K562 (cell line): ENCODE measurements around the gene RRAS. TPM values are rescaled to one million over a fixed set of nuclear protein-coding genes. Genes with fewer than 3 reads are reported as not detected.

Source experiments
- CBFB ChIP-seq: sonication (generic); formaldehyde crosslinking; IDR thresholded peaks from 2 replicates; pipeline ENCODE4 v1.4.0; 2020; ENCODE audit warnings: mild to moderate bottlenecking, missing genetic modification reagents
- HDAC1 ChIP-seq, 2 experiments: fragments of 450-650 bp; IDR thresholded peaks; 2 replicates each; pipeline ENCODE4 v1.6.1; 2016 to 2017; ENCODE audit warnings: inconsistent platforms in 1 of 2, mild to moderate bottlenecking in 1 of 2, moderate library complexity in 1 of 2
- HNRNPLL ChIP-seq: fragments of 200-400 bp; formaldehyde crosslinking; IDR thresholded peaks from 2 replicates; pipeline ENCODE4 v1.6.1; 2017; ENCODE audit warnings: low read length, low read depth, mild to moderate bottlenecking; ENCODE audit not compliant: poor library complexity, severe bottlenecking
- KAT8 ChIP-seq: fragments of 450-650 bp; IDR thresholded peaks from 2 replicates; pipeline ENCODE4 v1.6.1; 2016; ENCODE audit warnings: low read depth, mild to moderate bottlenecking
- KLF10 ChIP-seq: fragments of 250-450 bp; sonication (Bioruptor Pico); IDR thresholded peaks from 2 replicates; pipeline ENCODE4 v1.6.1; 2021; ENCODE audit warnings: matching md5 sums
- MXI1 ChIP-seq: IDR thresholded peaks from 2 replicates; pipeline ENCODE4 v1.6.1; 2011; ENCODE audit warnings: low read depth, mild to moderate bottlenecking, improper control_type of control experiment, low read length
- NR1H2 ChIP-seq: sonication (generic); formaldehyde crosslinking; IDR thresholded peaks from 2 replicates; pipeline ENCODE4 v1.4.0; 2020; ENCODE audit warnings: mild to moderate bottlenecking, missing genetic modification reagents
- NRF1 ChIP-seq, 2 experiments: fragments of 450-650 bp; IDR thresholded peaks in 1 of 2; conservative IDR thresholded peaks in 1 of 2; 2 replicates each; pipeline ENCODE4 v1.6.1; 2014; ENCODE audit warnings: mild to moderate bottlenecking in 2 of 2
- POLR2AphosphoS5 ChIP-seq: IDR thresholded peaks from 2 replicates; pipeline ENCODE4 v1.6.1; 2011; ENCODE audit warnings: mild to moderate bottlenecking, low read depth, low read length, moderate library complexity; ENCODE audit not compliant: control insufficient read depth, insufficient read depth
- PTTG1 ChIP-seq: fragments of 450-650 bp; IDR thresholded peaks from 2 replicates; pipeline ENCODE4 v1.6.1; 2016; ENCODE audit warnings: low read depth, mild to moderate bottlenecking, missing genetic modification characterization, missing compliant biosample characterization
- RBFOX2 ChIP-seq: fragments of 200-400 bp; formaldehyde crosslinking; IDR thresholded peaks from 2 replicates; pipeline ENCODE4 v1.6.1; 2017; ENCODE audit warnings: low read depth, mild to moderate bottlenecking, low read length, moderate library complexity
- SREBF2 ChIP-seq: sonication (generic); formaldehyde crosslinking; IDR thresholded peaks from 2 replicates; pipeline ENCODE4 v1.4.0; 2020; ENCODE audit warnings: mild to moderate bottlenecking, missing genetic modification reagents
- ZFP1 ChIP-seq: fragments of 450-650 bp; formaldehyde crosslinking; IDR thresholded peaks from 2 replicates; pipeline ENCODE4 v1.4.0; 2020; ENCODE audit warnings: mild to moderate bottlenecking, mixed read lengths
- ZNF23 ChIP-seq: fragments of 250-450 bp; sonication (Bioruptor Pico); IDR thresholded peaks from 2 replicates; pipeline ENCODE4 v1.4.0; 2020; ENCODE audit warnings: mild to moderate bottlenecking
- ZNF696 ChIP-seq: fragments of 250-450 bp; sonication (Bioruptor Pico); conservative IDR thresholded peaks from 2 replicates; pipeline ENCODE4 v1.4.0; 2020; ENCODE audit warnings: mild to moderate bottlenecking, moderate library complexity
- ZNF778 ChIP-seq: fragments of 450-650 bp; formaldehyde crosslinking; IDR thresholded peaks from 2 replicates; pipeline ENCODE4 v1.4.0; 2020; ENCODE audit warnings: mild to moderate bottlenecking, moderate library complexity
- polyA plus RNA-seq, 8 experiments: library from polyadenylated mRNA; depleted of rRNA in 4 of 8; stranded (reverse) in 5 of 8; unstranded in 3 of 8; fragments of >200 nt; fragmentation: Nextera tagmentation in 2 of 8; fragmentation: Illumina TruSeq in 1 of 8; extraction: Ambion mirVana in 2 of 8; extraction: Trizol in 1 of 8; gene quantifications; 2 replicates each; pipeline versions ENCODE4 v1.2.1 to v1.2.3, GENCODE V29; 2011 to 2014; ENCODE audit warnings: inconsistent platforms in 1 of 8, missing spikeins in 1 of 8
- total RNA-seq, 7 experiments: library from RNA; depleted of rRNA in 6 of 7; stranded (reverse); fragments of >200 nt in 6 of 7; fragmentation: Illumina TruSeq in 2 of 7; extraction: Trizol in 2 of 7; gene quantifications; 2 replicates each; pipeline versions ENCODE4 v1.2.1 to v1.2.3, GENCODE V29; 2011 to 2021; ENCODE audit warnings: low replicate concordance in 1 of 7
- TF ChIP-seq, protein P1 (sequence below): fragments of 250-450 bp; sonication (Bioruptor Pico); IDR thresholded peaks from 2 replicates; pipeline ENCODE4 v1.9.0; 2021; ENCODE audit warnings: mild to moderate bottlenecking
- TF ChIP-seq, protein P2 (sequence below): sonication (generic); formaldehyde crosslinking; IDR thresholded peaks from 2 replicates; pipeline ENCODE4 v1.8.0; 2022; ENCODE audit warnings: mild to moderate bottlenecking, low read depth, missing genetic modification reagents
- TF ChIP-seq, protein P3 (sequence below): sonication (generic); formaldehyde crosslinking; IDR thresholded peaks from 2 replicates; pipeline ENCODE4 v1.8.0; 2022; ENCODE audit warnings: missing genetic modification reagents, mild to moderate bottlenecking, moderate library complexity, borderline replicate concordance
- TF ChIP-seq, protein P4 (sequence below): IDR thresholded peaks from 2 replicates; pipeline ENCODE4 v1.6.1; 2011; ENCODE audit not compliant: insufficient read length; ENCODE audit errors: extremely low read depth
- TF ChIP-seq, protein P5 (sequence below): sonication (generic); formaldehyde crosslinking; IDR thresholded peaks from 2 replicates; pipeline ENCODE4 v1.8.1; 2023; ENCODE audit warnings: mild to moderate bottlenecking, missing genetic modification reagents, moderate library complexity
- TF ChIP-seq, protein P6 (sequence below): sonication (generic); formaldehyde crosslinking; IDR thresholded peaks from 2 replicates; pipeline ENCODE4 v1.8.0; 2022; ENCODE audit warnings: mild to moderate bottlenecking, missing genetic modification reagents

The RRAS gene
- total and polyA plus RNA-seq, 9 of the 15 experiments (the other 6 are each of a cell fraction or from before 2014, with no cell fraction given): 0.70 to 17.3 (median 8.2) TPM

DNA sequence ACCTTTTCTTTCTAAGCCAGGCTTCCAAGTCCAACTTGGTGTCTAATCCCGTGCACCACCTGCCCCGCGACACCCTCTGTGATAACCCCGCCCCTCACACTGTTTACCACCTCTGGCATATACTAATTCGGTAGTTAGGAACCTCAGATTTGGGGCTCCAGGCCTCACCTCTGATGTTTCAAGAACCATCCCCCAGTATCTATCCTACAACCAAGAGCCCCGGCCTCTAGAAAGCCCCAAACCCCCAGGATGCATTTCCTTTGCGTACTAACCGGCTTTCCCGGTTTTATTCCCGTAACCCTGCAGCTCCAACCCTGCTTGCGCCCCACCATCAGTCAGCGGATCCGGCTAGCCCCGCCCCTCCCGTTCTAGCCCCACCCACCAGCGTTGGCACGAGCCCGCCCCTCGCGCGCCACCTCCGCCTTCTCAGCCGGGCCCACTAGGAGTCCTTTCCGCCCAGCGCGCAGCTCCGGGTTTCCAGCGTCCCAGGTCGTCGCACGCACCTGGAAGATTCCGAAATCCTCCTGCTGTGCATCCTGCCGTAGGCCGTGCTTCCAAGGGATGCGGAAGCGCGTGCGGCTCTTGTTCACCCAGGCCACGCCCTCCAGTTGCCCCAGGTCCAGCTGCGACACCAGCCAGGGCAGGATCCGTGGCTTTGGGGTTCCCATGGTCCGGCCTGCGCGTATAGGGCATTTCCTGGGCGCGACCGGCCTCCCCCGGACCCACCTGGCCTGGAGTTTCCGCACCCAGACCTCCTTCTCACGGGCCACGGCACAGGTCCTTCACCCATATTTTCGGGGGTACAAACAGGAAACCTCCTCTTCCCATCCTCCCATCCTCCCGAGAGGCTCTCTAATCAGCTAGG is 24.5 kb upstream of the RRAS start (continued):
- TF ChIP-seq POLR2AphosphoS5: 0 out of 2 replicates have a peak, but pooled peaks have one; percentile 14
- TF ChIP-seq, protein P1, sequence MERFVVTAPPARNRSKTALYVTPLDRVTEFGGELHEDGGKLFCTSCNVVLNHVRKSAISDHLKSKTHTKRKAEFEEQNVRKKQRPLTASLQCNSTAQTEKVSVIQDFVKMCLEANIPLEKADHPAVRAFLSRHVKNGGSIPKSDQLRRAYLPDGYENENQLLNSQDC (CRISPR knock-in tag): 0 out of 2 replicates have a peak, but pooled peaks have one; percentile 15
- no peak for TF ChIP-seq KLF10 (CRISPR knock-in tag)
- no peak for TF ChIP-seq ZFP1 (CRISPR knock-in tag)
- TF ChIP-seq, protein P2, sequence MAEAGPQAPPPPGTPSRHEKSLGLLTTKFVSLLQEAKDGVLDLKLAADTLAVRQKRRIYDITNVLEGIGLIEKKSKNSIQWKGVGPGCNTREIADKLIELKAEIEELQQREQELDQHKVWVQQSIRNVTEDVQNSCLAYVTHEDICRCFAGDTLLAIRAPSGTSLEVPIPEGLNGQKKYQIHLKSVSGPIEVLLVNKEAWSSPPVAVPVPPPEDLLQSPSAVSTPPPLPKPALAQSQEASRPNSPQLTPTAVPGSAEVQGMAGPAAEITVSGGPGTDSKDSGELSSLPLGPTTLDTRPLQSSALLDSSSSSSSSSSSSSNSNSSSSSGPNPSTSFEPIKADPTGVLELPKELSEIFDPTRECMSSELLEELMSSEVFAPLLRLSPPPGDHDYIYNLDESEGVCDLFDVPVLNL (CRISPR knock-in tag): no peak
- peak in 1 of 2 experiments; percentile 74; a peak in 2 of 4 replicates for TF ChIP-seq HDAC1 (IDR thresholded peaks at IDR 0.05)
- peak; percentile 69 to 75 for TF ChIP-seq NRF1 (conservative IDR thresholded peaks at IDR 0.05 in 1 of 2, IDR thresholded peaks at IDR 0.05 in 1 of 2)
- no peak for TF ChIP-seq NR1H2 (CRISPR knock-in tag)
- no peak for TF ChIP-seq ZNF778 (CRISPR knock-in tag)
- TF ChIP-seq HNRNPLL: peak; percentile 62
- TF ChIP-seq KAT8: no peak
- TF ChIP-seq, protein P3, sequence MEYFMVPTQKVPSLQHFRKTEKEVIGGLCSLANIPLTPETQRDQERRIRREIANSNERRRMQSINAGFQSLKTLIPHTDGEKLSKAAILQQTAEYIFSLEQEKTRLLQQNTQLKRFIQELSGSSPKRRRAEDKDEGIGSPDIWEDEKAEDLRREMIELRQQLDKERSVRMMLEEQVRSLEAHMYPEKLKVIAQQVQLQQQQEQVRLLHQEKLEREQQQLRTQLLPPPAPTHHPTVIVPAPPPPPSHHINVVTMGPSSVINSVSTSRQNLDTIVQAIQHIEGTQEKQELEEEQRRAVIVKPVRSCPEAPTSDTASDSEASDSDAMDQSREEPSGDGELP (CRISPR knock-in tag): peak; percentile 89
- no peak for TF ChIP-seq PTTG1 (tag)
- no peak for TF ChIP-seq CBFB
- TF ChIP-seq RBFOX2: peak; percentile 77
- TF ChIP-seq ZNF23 (CRISPR knock-in tag): no peak
- TF ChIP-seq, protein P4, sequence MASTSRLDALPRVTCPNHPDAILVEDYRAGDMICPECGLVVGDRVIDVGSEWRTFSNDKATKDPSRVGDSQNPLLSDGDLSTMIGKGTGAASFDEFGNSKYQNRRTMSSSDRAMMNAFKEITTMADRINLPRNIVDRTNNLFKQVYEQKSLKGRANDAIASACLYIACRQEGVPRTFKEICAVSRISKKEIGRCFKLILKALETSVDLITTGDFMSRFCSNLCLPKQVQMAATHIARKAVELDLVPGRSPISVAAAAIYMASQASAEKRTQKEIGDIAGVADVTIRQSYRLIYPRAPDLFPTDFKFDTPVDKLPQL: no peak
- no peak for TF ChIP-seq ZNF696
- 0 out of 2 replicates have a peak, but pooled peaks have one; percentile 31 for TF ChIP-seq MXI1
- TF ChIP-seq, protein P5, sequence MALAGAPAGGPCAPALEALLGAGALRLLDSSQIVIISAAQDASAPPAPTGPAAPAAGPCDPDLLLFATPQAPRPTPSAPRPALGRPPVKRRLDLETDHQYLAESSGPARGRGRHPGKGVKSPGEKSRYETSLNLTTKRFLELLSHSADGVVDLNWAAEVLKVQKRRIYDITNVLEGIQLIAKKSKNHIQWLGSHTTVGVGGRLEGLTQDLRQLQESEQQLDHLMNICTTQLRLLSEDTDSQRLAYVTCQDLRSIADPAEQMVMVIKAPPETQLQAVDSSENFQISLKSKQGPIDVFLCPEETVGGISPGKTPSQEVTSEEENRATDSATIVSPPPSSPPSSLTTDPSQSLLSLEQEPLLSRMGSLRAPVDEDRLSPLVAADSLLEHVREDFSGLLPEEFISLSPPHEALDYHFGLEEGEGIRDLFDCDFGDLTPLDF (CRISPR knock-in tag): 0 out of 2 replicates have a peak, but pooled peaks have one; percentile 38
- 0 out of 2 replicates have a peak, but pooled peaks have one; percentile 83 for TF ChIP-seq SREBF2 (CRISPR knock-in tag)
- TF ChIP-seq, protein P6, sequence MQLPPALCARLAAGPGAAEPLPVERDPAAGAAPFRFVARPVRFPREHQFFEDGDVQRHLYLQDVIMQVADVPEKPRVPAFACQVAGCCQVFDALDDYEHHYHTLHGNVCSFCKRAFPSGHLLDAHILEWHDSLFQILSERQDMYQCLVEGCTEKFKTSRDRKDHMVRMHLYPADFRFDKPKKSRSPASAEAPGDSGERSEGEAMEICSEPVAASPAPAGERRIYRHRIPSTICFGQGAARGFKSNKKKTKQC (CRISPR knock-in tag): no peak
